T follicular helper cell (primary cell): ENCODE measurements around the gene MRPL14.

Experiments
- DNase-seq: peaks from one replicate; pipeline ENCODE4 v3.0.0-alpha.2; 2020; ENCODE audit warnings: low read depth

Gene MRPL14

GRCh38 chr6:44122801-44123200 is 4.5 kb downstream of the MRPL14 start:
- DNase-seq, result no peak

GRCh38 chr6:44120692-44121443 is 6.4 kb downstream of the MRPL14 start:
- no peak for DNase-seq

- no peak for DNase-seq
These were observed 7.5 kb downstream of the MRPL14 start for GRCh38 chr6:44119704-44120262.

DNA sequence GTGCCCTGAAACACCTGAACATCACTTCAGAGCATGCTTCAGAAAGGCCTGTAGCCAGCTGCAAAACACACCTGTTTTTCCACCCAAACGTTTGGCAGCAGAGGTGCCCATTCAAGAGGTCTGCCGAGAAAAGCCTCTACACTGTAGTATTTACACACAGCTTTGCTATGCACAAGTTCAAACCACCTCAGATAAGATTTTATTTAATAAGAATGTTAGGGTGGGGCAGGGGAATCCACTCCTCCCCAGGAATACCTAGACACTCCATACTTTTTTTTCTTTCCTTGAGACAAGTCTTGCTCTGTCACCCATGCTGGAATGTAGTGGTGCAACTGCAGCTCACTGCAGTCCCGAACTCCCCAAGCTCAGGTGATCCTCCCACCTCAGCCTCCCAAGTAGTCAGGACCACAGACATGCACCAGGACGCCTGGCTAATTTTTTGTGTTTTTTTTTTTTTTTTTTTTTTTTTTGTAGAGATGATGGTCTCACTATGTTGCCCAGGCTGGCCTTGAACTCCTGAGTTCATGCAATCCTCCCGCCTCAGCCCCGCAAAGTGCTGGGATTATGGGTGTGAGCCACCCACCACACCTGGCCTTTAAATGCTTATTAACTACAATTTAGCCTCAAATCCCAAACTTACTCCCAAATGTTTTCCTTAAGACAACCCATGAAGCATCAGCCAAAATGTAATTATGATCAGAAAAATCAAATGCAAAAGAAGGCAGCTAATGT is 9.7 kb downstream of the MRPL14 start:
- no peak for DNase-seq

DNA sequence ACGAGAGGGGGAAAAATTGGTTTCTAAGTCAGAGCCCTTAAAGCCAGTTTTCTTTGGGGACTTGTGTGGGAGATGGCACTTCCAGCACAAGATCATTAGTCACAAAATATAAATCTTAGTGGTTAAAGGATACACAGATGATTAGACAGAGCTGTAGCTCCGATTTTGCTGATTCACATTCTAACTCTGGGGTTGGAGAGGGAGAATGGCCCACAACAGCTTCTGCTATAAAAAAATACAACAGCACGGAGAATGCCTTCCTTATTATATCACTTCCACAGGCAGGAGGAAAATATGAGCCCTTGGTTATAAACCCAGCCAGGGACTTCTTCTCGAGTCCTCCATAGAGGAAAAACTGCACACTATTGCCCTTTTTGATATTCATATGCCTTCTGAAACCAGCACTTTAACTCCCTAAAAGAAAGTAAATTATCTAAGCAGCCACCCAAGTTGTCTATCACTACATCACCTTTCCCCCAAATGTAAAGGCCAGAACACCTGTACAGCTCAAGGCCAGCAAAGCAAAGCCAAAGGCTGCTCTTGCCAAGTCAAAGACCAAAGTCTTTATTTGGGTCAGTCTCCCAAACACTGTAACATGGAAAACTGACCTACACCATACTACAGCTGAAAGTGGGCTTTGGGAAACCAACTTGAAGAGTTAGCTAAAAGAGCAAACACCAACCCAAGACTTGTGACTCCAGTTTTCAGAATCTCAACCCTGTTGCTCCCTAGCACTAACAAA is 10.4 kb downstream of the MRPL14 start:
- DNase-seq, result no peak

DNA sequence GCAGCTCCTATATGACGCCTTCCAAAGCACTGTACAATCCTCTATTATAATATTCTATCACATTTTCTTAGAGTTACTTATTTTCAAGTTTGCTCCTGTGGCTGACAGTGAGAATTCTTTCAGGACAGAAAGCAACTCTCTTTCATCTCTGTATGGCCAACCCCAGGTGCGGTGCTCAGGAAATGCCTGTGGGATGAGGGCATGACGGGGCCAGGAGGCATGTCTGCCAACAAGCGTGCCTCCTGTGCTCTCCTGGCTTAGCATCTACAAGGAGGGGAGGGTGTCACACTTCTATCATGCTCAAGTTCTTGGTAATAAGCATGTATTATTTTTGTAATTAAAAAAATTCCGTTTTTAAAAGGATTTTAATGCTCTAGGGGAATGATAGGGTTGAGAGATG is 11.4 kb downstream of the MRPL14 start:
- no peak for DNase-seq

GRCh38 chr6:44113414-44113813 is 13.8 kb downstream of the MRPL14 start:
- DNase-seq, result no peak

- no peak for DNase-seq
These were observed 15.5 kb downstream of the MRPL14 start for GRCh38 chr6:44111434-44112417.

DNA sequence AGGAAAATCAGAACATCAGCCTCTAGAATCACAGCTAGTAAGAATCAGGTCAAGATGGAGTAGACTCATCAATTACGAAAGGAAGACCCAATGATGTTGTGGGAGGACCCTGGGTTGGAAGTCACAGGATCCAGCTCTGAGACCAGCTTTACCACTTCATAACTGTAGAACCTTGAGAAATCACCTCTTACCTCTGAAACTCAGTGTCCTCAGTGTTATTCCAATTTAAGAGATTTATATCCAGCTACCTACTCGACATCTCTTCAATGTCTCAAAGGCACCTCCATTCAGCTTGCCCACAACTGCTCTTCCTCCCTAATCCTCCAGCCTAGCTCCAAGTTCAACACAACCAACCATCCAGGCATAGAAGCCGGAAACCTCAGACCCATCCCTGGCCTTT is 16.3 kb downstream of the MRPL14 start:
- no peak for DNase-seq

GRCh38 chr6:44110005-44110676 is 17.1 kb downstream of the MRPL14 start:
- no peak for DNase-seq

DNA sequence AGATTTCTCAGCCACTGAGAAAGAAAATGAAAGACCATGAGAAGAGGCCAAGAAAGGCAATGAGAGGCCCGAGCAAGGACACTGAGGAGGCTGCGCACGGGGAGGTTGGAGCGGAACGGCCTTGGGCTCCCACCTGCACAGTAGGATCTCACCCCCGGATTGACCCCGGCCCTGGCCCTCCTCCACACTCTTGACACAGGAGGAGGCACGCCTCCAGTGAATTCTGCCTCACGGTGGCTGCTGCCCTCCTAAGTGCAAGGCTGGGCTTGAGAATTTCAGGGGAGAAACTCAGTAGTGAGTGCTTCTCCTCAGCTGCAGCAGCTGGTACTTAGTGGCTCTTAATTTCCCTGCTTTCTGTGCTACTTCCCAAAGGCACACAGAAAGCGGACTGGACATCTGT is 18.0 kb downstream of the MRPL14 start:
- DNase-seq, result no peak

DNA sequence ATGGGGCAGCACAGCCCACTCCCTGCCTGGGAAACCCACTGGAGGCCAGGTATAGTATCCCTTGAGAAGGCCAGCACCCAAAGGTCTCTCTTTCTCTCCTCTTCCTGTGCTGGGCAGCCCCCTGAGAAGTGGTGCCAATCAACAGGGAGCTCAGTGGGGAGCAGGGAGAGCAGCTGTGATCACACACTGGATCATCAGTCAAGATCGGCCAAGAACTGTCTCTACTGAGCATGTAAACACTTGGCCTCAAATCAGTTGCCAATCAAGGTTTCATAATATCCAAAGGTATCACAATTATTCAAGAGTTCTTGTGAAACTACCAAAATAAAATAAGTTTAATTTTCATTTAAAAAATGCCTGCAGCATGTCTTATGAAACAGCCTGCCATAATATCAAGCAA is 18.8 kb downstream of the MRPL14 start:
- DNase-seq, result no peak

DNA sequence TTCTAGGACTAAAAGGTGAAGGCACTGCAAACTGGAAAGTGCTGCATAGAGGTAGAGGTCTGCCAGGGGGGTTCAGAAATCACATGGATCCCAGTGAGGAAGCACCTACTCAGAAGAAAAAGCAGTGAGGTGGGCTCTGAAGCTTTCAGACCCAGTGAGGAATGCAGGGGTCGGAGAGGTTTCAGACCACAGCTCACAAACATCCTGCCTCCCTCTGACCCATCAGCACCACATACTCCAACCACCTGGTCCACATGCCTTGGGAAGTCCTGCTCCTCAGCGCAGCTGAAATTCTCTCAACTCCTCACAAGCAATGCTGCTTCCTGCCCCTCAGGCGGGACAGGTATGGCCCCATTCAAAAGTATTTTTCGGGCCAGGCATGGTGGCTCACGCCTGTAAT is 20.2 kb downstream of the MRPL14 start:
- no peak for DNase-seq

- no peak for DNase-seq
These were observed 21.1 kb downstream of the MRPL14 start for GRCh38 chr6:44105993-44106740.

DNA sequence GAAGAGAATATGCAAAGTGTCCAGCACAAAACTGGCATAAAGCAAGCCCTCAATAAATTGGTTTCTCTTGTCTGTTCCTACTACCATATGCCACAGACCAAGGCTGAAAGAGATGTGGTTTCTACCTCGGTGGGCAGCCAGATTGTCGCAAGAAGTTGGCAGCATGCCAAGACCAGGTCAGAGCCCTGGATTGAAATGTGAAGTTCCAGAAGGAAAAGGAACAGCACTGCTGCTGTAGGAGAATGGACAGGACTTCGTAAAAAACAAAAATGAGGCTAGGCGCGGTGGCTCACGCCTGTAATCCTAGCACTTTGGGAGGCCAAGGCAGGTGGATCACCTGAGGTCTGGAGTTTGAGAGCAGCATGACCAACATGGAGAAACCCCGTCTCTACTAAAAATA is 22.1 kb downstream of the MRPL14 start:
- no peak for DNase-seq

- no peak for DNase-seq
These were observed 22.7 kb downstream of the MRPL14 start for GRCh38 chr6:44104481-44105021.

DNA sequence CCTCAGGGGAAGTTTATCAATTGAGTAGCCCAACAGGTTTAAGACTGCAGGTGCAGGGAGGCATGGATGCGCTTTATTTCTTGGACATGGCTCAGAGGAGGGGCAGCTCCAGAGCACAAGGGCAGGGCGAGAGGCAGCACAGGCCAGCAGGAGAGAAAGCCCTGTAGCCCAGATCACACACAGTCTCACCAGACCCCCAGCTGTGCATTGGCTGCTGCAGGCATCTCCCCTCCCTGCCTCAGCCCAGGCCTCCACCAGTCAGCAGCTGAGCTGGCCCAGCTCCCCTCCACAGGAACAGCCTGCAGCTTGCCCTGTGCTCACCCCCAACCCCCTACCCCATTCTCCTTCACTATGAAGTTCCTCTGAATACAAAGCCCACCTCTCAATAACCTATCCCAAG is 24.7 kb downstream of the MRPL14 start:
- no peak for DNase-seq

- DNase-seq, result no peak
These were observed 25.4 kb downstream of the MRPL14 start for GRCh38 chr6:44101832-44102231.

DNA sequence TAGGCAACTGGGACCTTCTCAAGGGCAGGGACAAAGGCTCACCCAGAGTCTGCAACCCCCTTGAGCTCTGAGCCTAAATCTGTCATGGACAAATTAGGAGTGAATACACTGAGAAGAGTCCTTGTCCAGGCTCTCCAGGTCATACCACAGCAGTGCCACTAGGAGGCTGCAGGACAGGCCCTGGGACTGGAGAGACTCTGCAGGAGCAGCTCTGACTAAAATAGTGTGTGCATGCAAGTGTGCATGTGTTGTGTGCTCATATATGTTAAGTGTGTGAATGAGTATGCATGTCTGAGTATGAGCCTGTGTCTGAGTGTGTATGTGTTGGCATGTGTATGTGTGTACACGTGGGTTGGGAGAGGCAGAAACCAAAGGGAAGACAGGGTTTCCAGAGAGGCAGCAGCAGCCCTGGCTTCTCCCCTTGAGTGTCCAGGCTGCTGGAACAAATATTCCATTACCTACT is 27.1 kb downstream of the MRPL14 start:
- DNase-seq, result no peak

- no peak for DNase-seq
These were observed 28.1 kb downstream of the MRPL14 start for GRCh38 chr6:44099192-44099591.
